GM18511 (cell line): ENCODE results near the gene E2F6.
"Not testable (repeated sequence)": the region's sequence is repeated elsewhere in the genome, so short reads cannot be mapped to it uniquely, and the experiment has no call there.

Experiments
- ATAC-seq: cut with Tn5 transposase; IDR thresholded peaks from one replicate; pipeline ENCODE4 v1.9.1; 2021; ENCODE audit warnings: mild to moderate bottlenecking, moderate library complexity; ENCODE audit not compliant: unreplicated experiment

Gene E2F6

DNA sequence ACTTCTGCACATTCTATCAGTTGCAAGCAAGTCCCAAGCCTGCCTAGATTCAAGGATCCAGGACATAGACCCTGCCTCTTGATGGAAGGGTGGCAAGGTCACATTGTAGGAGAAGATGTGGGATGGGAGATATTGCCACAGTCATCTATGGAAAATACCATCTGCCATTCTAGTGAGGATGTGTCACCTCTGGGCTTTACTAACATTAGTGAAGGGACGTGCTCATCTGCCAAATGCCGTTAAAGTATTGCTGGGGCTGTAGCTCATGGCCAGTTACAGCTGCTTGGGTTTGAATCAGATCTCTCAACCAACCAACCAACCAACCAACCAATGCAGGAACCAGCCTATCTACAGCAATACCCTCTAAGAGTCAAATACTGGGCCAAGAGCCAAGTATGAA lies 49.0 kb downstream of the E2F6 start:
- no peak for ATAC-seq

DNA sequence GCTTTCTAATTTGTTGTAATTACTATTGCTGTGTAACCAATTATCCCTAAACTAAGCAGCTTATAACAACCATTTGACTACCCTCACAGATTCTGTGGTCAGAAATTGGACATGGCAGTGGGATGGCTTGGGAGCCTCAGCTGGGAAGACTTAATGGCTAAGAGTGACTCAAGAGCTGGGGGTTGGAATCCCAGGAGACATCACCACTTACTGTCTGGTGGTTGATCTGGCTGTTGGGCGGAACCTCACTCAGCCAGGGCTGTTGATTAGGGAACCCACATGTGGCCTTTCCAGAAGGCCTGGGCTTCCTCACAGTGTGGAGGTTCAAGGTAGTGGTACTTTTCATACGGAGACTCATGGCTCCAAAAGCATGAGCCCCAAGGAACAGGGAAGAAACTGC lies 49.8 kb downstream of the E2F6 start:
- no peak for ATAC-seq

DNA sequence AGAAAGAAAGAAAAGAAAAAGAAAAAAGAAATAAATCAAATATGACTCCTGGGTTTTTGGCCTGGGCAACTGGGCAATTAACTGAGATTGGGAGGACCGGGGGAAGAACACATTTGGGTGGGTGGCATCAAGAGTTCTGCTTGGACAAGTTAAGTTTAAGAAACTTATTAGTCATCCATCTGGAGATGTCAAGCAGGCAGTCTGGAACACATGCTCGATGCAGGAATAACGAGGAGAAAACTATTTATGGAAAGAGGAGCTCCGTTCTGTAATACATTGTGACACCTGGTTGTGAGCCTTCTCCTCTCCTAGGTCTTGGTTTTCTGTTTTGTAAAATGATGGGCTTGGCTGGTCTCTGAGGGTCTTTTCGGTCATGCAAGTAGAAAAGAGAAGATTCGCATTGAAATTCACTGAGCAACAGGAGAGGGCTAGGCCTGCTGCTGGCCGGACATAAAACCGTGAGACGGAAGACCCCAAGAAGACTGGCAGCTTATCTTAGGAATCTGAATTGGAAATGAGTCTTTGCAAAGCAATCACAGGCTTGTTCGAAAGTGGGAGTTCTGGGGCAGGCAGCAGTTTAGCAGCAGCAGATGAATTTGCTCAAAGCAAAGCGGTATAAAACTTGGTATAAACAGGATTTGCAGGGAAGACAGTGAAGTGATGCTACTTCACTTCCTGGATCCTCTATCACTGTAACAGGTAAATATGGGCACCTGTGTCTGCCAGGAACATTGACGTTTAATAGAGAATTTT lies 51.4 kb downstream of the E2F6 start:
- no peak for ATAC-seq

DNA sequence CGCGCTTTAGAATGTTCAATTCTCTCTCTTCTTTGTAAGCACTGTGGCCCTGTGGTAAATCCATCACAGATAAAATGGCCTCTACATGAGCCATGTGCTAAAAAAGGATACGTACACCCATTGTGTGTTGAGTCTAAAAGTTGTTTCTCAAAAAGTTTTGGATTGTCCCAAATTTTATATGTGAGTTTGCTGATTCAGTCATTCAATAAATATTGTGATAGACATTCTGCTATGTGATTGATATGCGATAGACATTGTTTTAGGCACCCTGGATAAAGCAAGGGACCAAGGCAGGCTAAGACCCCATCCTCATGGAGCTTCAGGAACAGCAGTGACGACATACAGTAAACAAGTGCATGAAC lies 53.5 kb downstream of the E2F6 start:
- ATAC-seq = no peak

DNA sequence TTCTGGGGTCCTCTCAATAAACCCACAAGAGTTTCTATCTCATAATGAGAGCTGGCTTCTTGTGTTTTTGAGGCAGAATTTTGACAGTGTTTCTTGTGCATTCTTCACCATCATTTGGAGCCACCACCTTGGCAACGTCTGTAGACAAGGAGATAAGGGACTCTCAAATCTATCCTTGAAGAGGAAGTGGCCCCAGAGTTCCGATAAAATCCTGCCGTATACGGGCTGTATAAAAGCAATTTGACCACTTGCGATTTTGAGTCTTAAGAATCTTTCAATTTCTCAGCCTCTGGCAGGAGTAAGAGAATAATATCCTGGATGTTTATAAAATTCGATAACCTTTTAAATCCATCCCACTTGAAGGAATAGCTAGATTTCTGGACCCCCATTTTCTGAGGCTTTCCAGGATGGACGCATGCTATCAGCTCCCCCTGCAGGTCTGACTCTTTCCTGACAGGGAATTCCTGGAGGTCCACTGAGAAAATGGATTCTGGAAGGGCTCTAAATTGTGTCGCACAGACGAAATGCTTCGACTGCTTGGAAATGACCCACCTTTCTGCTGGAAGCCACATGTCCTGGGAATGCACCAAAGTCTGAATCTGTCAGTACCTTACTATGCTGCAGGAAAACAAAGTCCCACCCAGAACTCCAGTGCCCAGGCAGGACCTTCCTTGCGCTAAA lies 54.1 kb downstream of the E2F6 start:
- ATAC-seq = no peak

DNA sequence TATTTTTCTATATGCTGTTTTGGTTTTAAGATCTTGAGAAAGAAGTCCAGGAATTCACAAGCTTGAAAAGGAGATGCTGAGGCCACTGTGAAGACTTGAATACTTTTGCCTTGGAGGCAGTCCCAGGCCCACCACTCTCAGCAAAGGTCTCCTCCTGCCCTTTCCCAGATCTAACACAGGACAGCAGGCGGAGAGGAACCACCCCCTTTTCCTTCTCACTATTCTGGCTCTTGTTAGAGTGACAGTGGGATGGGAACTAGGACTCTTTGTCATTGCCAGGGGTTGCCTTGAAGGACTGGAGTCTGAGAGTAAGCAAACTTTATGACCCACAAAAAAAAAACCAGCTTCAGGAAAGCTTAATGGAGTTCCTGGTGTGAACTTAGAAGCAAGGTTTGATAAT lies 54.7 kb downstream of the E2F6 start:
- ATAC-seq = no peak

DNA sequence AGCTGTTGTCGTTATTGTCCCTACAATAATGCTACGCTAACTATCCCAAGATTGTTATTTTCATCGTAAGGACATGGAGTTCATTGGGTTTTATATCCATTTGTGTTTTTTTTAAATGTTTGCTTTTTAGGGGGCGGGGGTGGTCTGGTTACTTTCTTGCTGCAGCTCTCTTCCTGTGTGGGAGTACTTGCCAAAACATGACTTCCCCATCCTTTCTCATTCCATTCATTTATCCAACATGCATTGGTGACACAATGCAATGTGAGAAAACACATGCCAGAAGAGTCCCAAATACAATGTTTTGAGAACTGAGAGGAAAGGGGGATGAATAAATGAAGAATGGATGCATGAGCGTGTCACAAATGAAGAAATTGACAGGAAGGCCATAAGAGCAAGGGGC lies 55.9 kb downstream of the E2F6 start:
- no peak for ATAC-seq

DNA sequence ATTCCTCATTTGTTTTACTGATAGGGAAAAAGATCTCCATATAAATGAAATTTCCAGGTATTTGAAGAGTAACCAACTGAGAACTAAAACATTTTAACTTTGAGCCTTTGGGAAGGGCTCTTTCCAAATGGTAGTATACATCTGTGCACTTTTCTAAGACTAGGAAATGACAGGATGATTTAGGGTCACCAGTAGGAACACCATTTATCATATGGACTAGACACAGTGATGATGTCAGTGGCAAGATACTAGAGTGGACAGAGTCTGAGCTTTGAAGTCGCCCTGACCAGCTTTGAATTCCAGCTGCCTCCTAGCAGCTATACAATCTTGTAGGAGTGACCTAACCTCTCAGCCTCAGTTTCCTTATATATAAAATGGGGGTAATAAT lies 56.4 kb downstream of the E2F6 start:
- ATAC-seq = no peak

DNA sequence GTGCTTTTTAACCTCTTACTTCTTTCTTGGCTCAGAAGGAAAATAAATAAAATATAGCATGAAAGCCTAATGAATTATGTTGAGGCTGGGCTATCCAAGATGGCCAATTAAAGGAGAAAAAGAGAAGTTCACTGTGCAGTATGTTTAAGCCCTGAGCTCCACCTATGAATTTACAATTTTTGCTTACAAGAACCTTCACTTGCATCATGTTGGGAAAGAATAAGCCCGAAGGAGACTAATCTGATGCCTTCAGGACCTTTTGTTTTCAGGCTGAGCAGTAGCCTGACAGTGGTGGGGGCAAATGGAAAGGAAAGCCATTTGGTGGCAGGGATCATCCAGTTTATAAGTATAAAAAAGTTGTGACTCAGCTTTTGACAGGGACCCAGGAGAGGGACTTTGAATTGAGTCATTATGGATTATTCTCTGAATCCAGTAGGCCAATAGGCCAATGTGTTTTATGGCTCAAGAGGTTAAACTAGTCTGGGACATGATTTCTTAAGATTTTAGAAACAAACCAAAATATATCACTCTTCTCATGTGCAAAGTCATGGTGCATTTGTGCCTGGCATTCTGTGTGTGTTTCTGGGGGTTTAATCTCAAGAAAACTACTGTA lies 56.9 kb downstream of the E2F6 start:
- ATAC-seq = no peak

DNA sequence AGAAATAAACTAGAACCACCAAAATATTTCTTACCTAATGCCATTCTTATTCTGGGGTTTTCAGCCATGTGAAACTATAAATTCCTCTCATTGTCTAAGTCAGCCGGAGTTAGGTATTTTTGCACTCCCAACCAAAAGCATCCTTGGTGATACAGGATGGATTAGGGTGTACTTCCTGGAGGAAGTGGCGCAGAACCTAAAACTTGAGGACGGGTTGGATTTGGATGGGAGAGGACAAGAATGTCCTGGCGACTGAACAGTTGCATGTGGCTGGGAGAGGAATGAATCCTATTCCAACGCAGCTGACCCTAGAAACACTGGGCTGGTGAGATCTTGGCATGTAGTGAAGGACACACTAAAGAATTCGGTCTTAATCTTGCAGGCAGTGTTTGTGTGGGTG lies 58.5 kb downstream of the E2F6 start:
- ATAC-seq = no peak

DNA sequence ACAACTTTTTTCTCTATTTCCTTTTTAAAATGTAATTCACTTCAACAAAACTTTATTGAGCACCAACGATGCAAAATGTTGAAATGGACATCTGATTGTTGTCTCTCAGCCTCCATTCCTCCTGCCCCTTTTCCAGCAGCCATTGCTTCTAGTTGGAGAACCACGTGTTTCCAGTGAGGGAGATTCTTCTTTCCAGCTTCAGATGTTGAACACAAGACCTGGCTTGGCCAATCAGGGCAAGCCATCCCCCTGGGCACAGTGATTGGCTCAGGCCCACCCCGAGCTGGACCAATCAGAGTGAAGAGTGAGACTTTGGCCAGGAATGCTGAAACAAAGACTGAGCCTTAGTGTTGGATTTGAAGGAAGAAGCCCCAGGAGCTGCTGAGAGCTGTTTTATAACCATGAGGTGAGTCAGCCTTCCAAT lies 59.0 kb downstream of the E2F6 start:
- ATAC-seq = no peak

DNA sequence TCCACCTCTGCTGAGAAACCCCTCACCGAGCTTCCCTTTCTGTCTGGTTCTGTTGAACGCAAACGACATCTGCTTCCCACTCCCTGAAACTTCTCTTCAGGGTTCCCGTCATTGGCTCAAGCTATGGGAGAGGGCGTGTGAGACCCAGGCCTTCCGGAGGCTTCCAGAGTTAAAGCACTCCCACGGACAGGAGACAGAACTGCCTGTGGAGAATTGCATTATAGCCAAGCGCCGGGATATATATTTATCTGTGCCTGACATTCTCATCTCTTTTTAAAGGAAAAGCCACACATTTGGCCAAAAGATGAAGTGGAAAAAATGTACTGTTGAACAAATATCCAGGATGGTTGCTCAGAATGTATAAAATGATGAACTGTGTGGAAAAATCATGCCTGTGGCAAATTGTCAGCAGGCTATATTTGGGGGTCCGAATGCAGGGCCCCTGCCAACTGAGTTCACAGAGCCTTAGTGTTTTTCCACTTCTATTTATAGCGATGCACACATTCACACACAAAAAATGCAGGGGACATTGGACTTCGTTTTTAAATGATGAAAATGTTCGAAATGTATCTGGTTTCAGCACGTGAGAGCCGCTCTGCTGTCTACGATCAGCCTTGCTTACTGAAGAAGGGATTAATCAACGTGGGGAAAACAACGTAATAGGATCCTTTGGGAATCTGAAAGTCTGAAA lies 59.5 kb downstream of the E2F6 start:
- ATAC-seq = no peak

DNA sequence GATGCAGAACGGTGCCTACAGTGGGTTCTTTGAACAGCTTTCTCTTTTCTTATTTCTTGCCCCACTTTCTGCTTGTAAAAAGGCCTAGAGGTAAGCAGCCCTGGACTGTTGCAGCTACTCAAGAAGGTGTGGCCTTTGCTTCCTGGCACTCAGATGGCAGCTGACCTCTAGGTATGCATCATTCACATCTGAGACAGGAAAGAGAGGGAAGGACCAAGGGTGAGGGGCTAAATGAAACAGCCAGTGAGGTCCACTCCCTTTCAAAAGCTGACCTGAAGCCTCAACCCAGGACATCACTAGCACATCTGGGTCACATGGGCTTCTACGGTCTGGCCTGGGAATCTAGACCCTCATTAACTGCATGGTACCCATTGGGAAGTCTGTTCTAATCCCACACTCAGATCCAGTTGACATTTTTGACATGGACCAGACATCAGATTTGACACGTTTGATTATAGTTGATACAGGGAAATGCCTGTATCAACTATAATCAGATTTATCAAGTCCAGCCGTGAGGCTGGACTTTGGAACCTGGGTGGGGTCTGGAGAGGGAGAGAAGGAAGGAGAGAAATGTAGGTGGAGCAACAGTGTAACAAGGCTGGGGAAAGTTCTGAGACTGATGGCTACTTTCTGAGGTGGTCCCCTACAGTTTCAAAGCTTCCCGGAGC lies 60.2 kb downstream of the E2F6 start:
- ATAC-seq = no peak

DNA sequence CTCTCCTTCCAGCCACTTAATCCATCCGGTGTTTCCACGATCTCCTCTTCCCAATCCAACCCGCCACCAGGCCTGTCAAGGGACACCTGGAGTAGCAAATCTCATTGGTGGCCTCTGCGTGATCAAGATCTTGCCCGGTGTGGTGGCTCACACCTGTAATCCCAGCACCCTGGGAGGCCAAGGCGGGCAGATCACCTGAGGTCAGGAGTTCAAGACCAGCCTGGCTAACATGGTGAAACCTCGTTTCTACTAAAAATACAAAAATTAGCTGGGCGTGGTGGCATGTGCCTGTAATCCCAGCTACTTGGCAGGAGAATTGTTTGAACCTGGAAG lies 60.9 kb downstream of the E2F6 start:
- ATAC-seq = not testable (repeated sequence)

DNA sequence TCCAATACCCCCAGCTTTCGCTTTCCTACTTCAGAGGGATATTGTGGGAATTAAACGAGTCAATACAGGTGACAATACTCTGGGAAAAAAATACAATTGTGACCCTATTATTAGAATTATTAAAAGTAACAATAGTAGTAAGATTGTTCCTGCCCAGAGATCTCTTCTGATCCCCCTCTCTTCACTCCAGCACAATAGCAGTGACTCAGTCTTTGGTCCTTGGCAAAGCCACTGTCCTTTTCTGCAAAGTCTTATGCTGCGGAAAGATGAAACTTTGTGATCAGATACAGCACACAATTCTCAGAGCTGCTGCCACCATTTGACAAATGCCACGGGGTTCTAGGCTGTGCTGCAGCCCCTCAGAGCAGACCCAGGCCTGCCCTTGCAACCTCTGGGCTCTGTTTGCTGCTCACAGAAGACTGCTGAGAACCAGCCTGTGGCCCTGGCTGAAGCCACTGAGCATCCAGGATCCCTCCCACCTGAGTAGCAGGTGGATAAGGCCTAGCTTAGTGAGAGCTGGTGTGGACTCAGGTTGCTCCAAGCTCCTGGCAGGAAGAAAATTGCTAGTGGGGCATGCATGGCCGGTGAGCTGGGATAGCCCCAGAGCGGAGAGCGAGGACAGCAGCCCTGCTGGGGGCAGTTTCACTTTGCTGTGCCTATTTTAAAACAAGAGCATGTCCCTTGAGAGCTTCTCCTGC lies 61.4 kb downstream of the E2F6 start:
- no peak for ATAC-seq

DNA sequence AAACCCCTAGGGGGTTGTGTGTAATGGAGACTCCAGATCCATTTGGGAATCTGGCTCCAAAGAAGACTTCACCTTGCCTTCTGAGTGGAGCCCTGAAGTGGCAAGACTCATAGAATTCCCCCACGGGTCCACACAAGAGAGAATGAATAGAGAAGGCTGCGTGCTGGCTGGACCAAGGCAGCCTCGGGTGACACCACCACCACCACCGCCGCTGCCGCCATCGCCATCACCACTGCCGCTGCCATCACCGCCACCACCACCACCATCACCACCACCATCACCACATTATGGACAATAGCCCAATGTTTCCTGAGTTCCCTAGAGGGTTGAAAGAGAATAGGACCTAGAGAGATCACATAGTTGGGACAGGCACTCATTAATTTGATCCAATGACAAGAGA lies 63.5 kb downstream of the E2F6 start:
- ATAC-seq = no peak

DNA sequence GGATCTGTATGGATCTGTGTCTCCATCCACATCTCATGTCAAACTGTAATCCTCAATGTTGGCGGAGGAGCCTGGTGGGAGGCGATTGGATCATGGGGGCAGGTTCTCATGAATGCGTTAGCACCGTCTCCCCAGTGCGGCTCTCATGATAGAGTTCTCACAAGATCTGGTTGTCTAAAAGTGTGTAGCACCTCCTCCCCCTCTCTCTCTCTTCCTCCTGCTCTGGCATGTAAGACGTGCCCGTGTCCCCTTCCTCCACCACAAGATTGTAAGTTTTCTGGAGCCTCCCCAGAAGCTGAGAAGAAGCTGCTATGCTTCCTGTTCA lies 66.6 kb downstream of the E2F6 start:
- no peak for ATAC-seq

DNA sequence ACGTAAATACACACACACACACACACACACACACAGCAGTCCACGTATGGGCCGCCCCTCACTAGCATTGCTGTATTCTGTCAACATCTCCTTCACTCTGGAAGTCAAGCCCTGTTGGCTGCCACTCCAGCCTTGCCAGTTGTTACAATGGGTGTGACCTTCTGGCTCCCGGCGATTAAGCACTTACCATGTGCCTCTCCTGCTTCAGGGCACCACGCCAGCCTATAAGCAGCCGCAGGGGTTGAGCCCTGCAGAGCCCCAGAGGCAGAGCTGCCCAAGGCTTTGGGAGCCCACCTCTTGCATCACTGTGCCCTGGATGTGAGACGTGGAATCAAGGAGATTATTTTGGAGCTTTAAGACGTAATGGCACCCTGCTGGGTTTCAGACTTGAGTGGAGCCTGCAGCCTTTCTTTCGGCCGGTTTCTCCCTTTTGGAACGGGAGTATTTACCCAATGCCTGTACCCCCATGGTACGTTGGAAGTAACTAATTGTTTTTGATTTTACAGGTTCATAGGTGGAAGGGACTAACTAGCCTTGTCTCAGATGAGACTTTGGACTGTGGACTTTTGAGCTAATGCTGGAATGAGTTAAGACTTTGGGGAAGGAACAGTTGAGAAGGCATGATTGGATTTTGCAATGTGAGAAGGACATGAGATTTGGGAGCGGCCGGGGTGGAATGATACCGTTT lies 67.1 kb downstream of the E2F6 start:
- no peak for ATAC-seq

DNA sequence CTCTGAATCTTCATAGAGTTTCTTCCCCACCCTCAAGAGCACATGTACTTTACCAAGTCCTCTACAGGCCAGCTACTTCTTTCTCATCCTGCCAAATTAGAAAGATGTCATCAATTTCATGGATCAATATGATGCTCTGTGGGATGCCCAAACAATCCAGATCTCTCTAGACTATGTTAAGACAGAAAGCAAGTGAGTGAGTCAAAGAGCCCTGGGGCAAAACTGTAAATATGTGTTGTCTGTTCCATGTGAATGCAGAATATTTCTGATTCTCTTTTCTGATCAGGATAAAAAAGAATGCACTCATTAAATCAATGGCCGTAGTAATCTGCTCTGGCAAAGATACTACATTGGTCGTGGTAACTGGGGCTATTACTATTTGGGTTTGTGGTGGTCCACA lies 68.4 kb downstream of the E2F6 start:
- no peak for ATAC-seq
